ENCODE data around the gene RER1.

The RER1 gene

GRCh38 chr1:2391931-2392509 is 379 bp downstream of the RER1 start:
- DNase-seq (ENCODE audit: low read depth) = no peak

- no peak for DNase-seq (ENCODE audit: low read depth)
Measured at GRCh38 chr1:2392686-2393085, 1.0 kb downstream of the RER1 start.

- DNase-seq (ENCODE audit: low read depth) = no peak
Measured at GRCh38 chr1:2393471-2393877, 1.8 kb downstream of the RER1 start.

- DNase-seq (ENCODE audit: low read depth) = no peak
Measured at GRCh38 chr1:2394220-2394619, 2.6 kb downstream of the RER1 start.

- DNase-seq (ENCODE audit: low read depth) = no peak
Measured at GRCh38 chr1:2394761-2395160, 3.1 kb downstream of the RER1 start.

- DNase-seq (ENCODE audit: low read depth) = no peak
Measured at GRCh38 chr1:2395245-2395644, 3.6 kb downstream of the RER1 start.

GRCh38 chr1:2396059-2396458 is 4.4 kb downstream of the RER1 start:
- no peak for DNase-seq (ENCODE audit: low read depth)

- no peak for DNase-seq (ENCODE audit: low read depth)
Measured at GRCh38 chr1:2396476-2396875, 4.8 kb downstream of the RER1 start.

GRCh38 chr1:2397007-2397679 is 5.5 kb downstream of the RER1 start:
- DNase-seq (ENCODE audit: low read depth) = no peak

- DNase-seq (ENCODE audit: low read depth) = no peak
Measured at GRCh38 chr1:2398871-2399270, 7.2 kb downstream of the RER1 start.

- DNase-seq (ENCODE audit: low read depth) = no peak
Measured at GRCh38 chr1:2399890-2400575, 8.4 kb downstream of the RER1 start.

GRCh38 chr1:2400576-2400909 is 8.9 kb downstream of the RER1 start:
- DNase-seq (ENCODE audit: low read depth) = no peak

- DNase-seq (ENCODE audit: low read depth) = no peak
Measured at GRCh38 chr1:2400950-2401649, 9.5 kb downstream of the RER1 start.

- DNase-seq (ENCODE audit: low read depth) = no peak
Measured at GRCh38 chr1:2402420-2402819, 10.8 kb downstream of the RER1 start.

- DNase-seq (ENCODE audit: low read depth) = no peak
Measured at GRCh38 chr1:2403273-2403672, 11.6 kb downstream of the RER1 start.

- DNase-seq (ENCODE audit: low read depth) = no peak
Measured at GRCh38 chr1:2404142-2404889, 12.7 kb downstream of the RER1 start.

GRCh38 chr1:2404890-2405511 is 13.4 kb downstream of the RER1 start:
- no peak for DNase-seq (ENCODE audit: low read depth)

GRCh38 chr1:2405588-2406295 is 14.1 kb downstream of the RER1 start:
- DNase-seq (ENCODE audit: low read depth) = no peak

GRCh38 chr1:2406451-2407041 is 14.9 kb downstream of the RER1 start:
- no peak for DNase-seq (ENCODE audit: low read depth)

GRCh38 chr1:2407166-2407990 is 15.7 kb downstream of the RER1 start:
- no peak for DNase-seq (ENCODE audit: low read depth)
